Tibial nerve (tissue), 4 donors: ENCODE results near the gene CCPG1. TPM values are rescaled to one million over a fixed set of nuclear protein-coding genes. Genes with fewer than 3 reads are reported as not detected.
"Not testable (repeated sequence)": the region's sequence is repeated elsewhere in the genome, so short reads cannot be mapped to it uniquely, and the experiment has no call there.

Experiments used
- DNase-seq, 2 donors: peaks; one replicate each; pipeline ENCODE4 v3.0.0-alpha.2; 2019; ENCODE audit warnings: low spot score in 2 of 2
- H3K27ac ChIP-seq, 4 donors: fragments of 200-600 bp; sonication (generic) in 3 of 4; one replicate each; pipeline ENCODE4 v1.5.1; 2017 to 2019; ENCODE audit warnings: mild to moderate bottlenecking in 1 of 4
- H3K27me3 ChIP-seq, 2 donors: fragments of 200-600 bp; sonication (generic) in 1 of 2; one replicate each; pipeline versions ENCODE4 v1.5.1 to v1.6.0; 2017 to 2019
- H3K36me3 ChIP-seq, 3 donors: fragments of 200-600 bp; sonication (generic); one replicate each; pipeline ENCODE4 v1.5.1; 2018 to 2019
- H3K4me1 ChIP-seq, 4 donors: fragments of 200-600 bp; sonication (generic) in 3 of 4; one replicate each; pipeline ENCODE4 v1.5.1; 2017 to 2019
- H3K4me3 ChIP-seq, 4 donors: fragments of 200-600 bp; sonication (generic) in 3 of 4; one replicate each; pipeline ENCODE4 v1.5.1; 2017 to 2019; ENCODE audit warnings: mild to moderate bottlenecking in 1 of 4, moderate library complexity in 1 of 4
- H3K9me3 ChIP-seq, 4 donors: fragments of 200-600 bp; sonication (generic) in 3 of 4; one replicate each; pipeline ENCODE4 v1.5.1; 2017 to 2019
- EP300 ChIP-seq, 2 donors: sonication (generic); formaldehyde crosslinking; IDR thresholded peaks; one replicate each; pipeline ENCODE4 v1.6.1; 2017; ENCODE audit warnings: antibody characterized with exemption in 2 of 2, mild to moderate bottlenecking in 1 of 2
- POLR2A ChIP-seq, 2 donors: fragments of 450-650 bp; IDR thresholded peaks; one replicate each; pipeline ENCODE4 v1.6.1; 2017; ENCODE audit warnings: antibody characterized with exemption in 2 of 2, mild to moderate bottlenecking in 2 of 2, moderate library complexity in 2 of 2
- WGBS, 2 donors: methylation state at CpG; one replicate each; pipeline ENCODE4 v1.1.5; 2018; 5-methylcytosine and 5-hydroxymethylcytosine counted together
- total RNA-seq, 4 donors: library from RNA; depleted of rRNA; stranded (reverse); fragments of >200 nt; gene quantifications; one replicate each; pipeline ENCODE4 v1.1.0, GENCODE V29; 2016
- TF ChIP-seq, protein P1 (sequence below), 5 experiments: fragments of 200-600 bp in 3 of 5; fragments of 450-650 bp in 2 of 5; sonication (generic) in 3 of 5; IDR thresholded peaks; one replicate each; pipeline ENCODE4 v1.5.1; 2016 to 2019; ENCODE audit warnings: antibody characterized with exemption in 5 of 5, mild to moderate bottlenecking in 3 of 5, moderate library complexity in 2 of 5

The CCPG1 gene
- total RNA-seq, 4 donors from 2014 or later: 48.0 to 70.2 (median 63.6) TPM

DNA sequence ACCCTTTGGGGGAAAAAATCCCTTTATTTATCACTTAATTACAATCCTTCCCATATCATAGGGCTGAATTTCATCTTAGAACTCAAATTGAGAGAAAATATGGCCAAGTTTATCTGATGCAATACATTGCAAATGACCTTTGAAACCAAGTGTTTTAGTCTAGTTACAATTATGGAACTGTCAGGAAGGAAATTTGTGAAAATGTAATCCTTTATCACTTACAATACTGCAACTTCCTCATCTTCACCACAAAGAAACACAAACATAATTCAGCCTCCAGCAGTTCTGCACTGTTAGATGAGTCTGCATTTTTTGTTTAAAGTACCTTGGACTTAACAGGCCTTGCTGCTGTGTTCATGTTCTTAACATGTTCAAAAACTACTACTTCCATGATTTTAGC lies 4.6 kb downstream of the CCPG1 start:
- no peaks in the 10 kb centered on the region for H3K9me3 ChIP-seq
- H3K27ac ChIP-seq: no peak overlapping the region
- no peaks in the 10 kb centered on the region for H3K27me3 ChIP-seq
- TF ChIP-seq EP300 (IDR thresholded peaks at IDR 0.05) (peak in 1 of 2 donors; percentile 44), POLR2A (IDR thresholded peaks at IDR 0.05) (no peak)
- TF ChIP-seq, protein P1, sequence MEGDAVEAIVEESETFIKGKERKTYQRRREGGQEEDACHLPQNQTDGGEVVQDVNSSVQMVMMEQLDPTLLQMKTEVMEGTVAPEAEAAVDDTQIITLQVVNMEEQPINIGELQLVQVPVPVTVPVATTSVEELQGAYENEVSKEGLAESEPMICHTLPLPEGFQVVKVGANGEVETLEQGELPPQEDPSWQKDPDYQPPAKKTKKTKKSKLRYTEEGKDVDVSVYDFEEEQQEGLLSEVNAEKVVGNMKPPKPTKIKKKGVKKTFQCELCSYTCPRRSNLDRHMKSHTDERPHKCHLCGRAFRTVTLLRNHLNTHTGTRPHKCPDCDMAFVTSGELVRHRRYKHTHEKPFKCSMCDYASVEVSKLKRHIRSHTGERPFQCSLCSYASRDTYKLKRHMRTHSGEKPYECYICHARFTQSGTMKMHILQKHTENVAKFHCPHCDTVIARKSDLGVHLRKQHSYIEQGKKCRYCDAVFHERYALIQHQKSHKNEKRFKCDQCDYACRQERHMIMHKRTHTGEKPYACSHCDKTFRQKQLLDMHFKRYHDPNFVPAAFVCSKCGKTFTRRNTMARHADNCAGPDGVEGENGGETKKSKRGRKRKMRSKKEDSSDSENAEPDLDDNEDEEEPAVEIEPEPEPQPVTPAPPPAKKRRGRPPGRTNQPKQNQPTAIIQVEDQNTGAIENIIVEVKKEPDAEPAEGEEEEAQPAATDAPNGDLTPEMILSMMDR (IDR thresholded peaks at IDR 0.05): no peak
- peaks cover 0 to 56% (median 10%) of the 10 kb centered on the region in 4 donors for H3K4me1 ChIP-seq
- no peak overlapping the region for H3K4me3 ChIP-seq
- peaks cover 0 to 5% (median 0%) of the 10 kb centered on the region in 3 donors for H3K36me3 ChIP-seq
- no peak for DNase-seq

DNA sequence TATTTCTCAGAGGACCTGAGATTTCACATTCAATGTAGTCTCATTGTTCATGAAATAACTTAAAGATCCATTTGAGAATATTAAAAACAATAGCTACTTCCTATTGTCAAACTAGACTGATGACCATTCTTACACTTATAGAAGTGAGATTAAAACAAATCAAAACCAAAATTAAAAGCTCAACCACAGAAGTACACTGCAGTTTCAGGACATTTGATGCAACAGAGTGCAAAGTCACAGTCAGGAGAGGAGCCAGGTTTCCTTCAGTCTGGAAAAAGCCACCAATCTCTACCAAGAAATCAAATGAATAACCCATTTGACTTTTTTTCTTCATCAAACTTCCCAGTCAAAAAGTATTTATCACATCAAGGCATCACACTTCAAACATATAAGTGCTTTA lies 5.5 kb downstream of the CCPG1 start:
- no peak for DNase-seq
- TF ChIP-seq, protein P1 (IDR thresholded peaks at IDR 0.05): no peak
- TF ChIP-seq POLR2A (IDR thresholded peaks at IDR 0.05) (no peak), EP300 (IDR thresholded peaks at IDR 0.05) (no peak)
- Histone ChIP-seq H3K27me3 (no peaks in the 10 kb centered on the region), H3K9me3 (no peaks in the 10 kb centered on the region), H3K36me3 (peaks cover 0 to 8% (median 0%) of the 10 kb centered on the region in 3 donors), H3K4me1 (peaks cover 0 to 56% (median 10%) of the 10 kb centered on the region in 4 donors), H3K27ac (no peak overlapping the region), H3K4me3 (no peak overlapping the region)

GRCh38 chr15:55401786-55402246 lies 6.3 kb downstream of the CCPG1 start:
- H3K4me3 ChIP-seq: no peak overlapping the region
- peaks cover 0 to 51% (median 7%) of the 10 kb centered on the region in 4 donors for H3K4me1 ChIP-seq
- 81 to 90% methylated on average over 1 of the region's 1 CpG for WGBS, 2 donors
- TF ChIP-seq, protein P1 (IDR thresholded peaks at IDR 0.05): no peak
- no peak for TF ChIP-seq EP300 (IDR thresholded peaks at IDR 0.05)
- TF ChIP-seq POLR2A (IDR thresholded peaks at IDR 0.05): no peak
- no peak for DNase-seq
- peaks cover 0 to 13% (median 0%) of the 10 kb centered on the region in 3 donors for H3K36me3 ChIP-seq
- H3K27me3 ChIP-seq: no peaks in the 10 kb centered on the region
- no peaks in the 10 kb centered on the region for H3K9me3 ChIP-seq
- no peak overlapping the region for H3K27ac ChIP-seq

DNA sequence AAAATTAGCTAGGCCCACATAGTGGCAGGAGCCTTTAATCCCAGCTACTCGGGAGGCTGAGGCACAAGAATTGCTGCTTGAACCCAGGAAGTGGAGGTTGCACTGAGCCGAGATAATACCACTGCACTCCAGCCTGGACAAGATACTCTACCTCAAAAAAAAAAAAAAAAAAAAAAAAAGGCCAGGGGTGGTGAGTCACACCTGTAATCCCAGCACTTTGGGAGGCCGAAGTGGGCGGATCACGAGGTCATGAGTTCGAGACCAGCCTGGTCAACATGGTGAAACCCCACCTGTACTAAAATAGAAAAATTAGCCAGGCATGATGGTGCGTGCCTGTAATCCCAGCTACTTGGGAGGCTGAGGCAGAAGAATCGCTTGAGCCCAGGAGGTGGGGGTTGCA lies 8.1 kb downstream of the CCPG1 start:
- not testable (repeated sequence) for H3K27ac ChIP-seq, H3K27me3 ChIP-seq, H3K4me3 ChIP-seq, DNase-seq, H3K9me3 ChIP-seq
- Histone ChIP-seq H3K36me3 (peaks cover 0 to 17% (median 0%) of the 10 kb centered on the region in 3 donors), H3K4me1 (peaks cover 0 to 41% (median 4%) of the 10 kb centered on the region in 4 donors)
- 95 to 98% methylated on average over 8 of the region's 8 CpGs for WGBS, 2 donors

- H3K27me3 ChIP-seq: no peaks in the 10 kb centered on the region
- TF ChIP-seq, protein P1 (IDR thresholded peaks at IDR 0.05): no peak
- TF ChIP-seq POLR2A (IDR thresholded peaks at IDR 0.05) (no peak), EP300 (IDR thresholded peaks at IDR 0.05) (no peak)
- WGBS, 2 donors: 84 to 92% methylated on average over 5 of the region's 5 CpGs
- no peaks in the 10 kb centered on the region for H3K9me3 ChIP-seq
- peaks cover 0 to 23% (median 0%) of the 10 kb centered on the region in 4 donors for H3K4me1 ChIP-seq
- peaks cover 0 to 17% (median 0%) of the 10 kb centered on the region in 3 donors for H3K36me3 ChIP-seq
- no peak overlapping the region for H3K27ac ChIP-seq
- no peak for DNase-seq
- no peak overlapping the region for H3K4me3 ChIP-seq
Measured at GRCh38 chr15:55398243-55398642, 9.9 kb downstream of the CCPG1 start.

DNA sequence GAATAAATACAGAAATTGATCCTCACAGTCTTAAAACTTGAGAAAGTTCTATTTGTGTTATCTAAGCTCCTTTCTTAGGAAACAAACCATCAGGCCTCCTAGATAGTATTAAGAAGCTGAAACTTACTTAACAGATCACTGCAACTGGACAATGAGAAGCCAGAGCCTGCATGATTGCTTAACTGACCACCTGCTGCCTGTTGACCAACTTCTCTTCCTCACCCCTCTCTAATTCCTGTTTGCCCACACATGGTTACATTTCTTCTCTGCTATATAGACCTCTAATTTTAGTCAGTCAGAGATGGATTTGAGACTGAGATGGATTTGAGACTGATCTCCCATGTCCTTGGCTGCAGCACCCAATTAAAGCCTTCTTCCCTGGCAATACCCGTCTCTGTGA lies 13.5 kb downstream of the CCPG1 start:
- H3K4me3 ChIP-seq: no peak overlapping the region
- peaks cover 0 to 5% (median 0%) of the 10 kb centered on the region in 4 donors for H3K4me1 ChIP-seq
- TF ChIP-seq EP300 (IDR thresholded peaks at IDR 0.05): no peak
- TF ChIP-seq POLR2A (IDR thresholded peaks at IDR 0.05): no peak
- TF ChIP-seq, protein P1 (IDR thresholded peaks at IDR 0.05): no peak
- peaks cover 0 to 17% (median 0%) of the 10 kb centered on the region in 3 donors for H3K36me3 ChIP-seq
- no peak overlapping the region for H3K27ac ChIP-seq
- no peak for DNase-seq
- H3K27me3 ChIP-seq: no peaks in the 10 kb centered on the region
- 95 to 100% methylated on average over 1 of the region's 1 CpG for WGBS, 2 donors
- no peaks in the 10 kb centered on the region for H3K9me3 ChIP-seq
